Fibroblast of gingiva (primary cell): ENCODE measurements around the gene FMC1.
A peak's percentile ranks its signal among the peaks of the same experiment; 100 is the strongest.
"Not testable (repeated sequence)": the region's sequence is repeated elsewhere in the genome, so short reads cannot be mapped to it uniquely, and the experiment has no call there.

Experiments used
- DNase-seq: peaks from one replicate; pipeline ENCODE4 v3.0.0-alpha.2; 2011; ENCODE audit warnings: low read depth

FMC1 gene

DNA sequence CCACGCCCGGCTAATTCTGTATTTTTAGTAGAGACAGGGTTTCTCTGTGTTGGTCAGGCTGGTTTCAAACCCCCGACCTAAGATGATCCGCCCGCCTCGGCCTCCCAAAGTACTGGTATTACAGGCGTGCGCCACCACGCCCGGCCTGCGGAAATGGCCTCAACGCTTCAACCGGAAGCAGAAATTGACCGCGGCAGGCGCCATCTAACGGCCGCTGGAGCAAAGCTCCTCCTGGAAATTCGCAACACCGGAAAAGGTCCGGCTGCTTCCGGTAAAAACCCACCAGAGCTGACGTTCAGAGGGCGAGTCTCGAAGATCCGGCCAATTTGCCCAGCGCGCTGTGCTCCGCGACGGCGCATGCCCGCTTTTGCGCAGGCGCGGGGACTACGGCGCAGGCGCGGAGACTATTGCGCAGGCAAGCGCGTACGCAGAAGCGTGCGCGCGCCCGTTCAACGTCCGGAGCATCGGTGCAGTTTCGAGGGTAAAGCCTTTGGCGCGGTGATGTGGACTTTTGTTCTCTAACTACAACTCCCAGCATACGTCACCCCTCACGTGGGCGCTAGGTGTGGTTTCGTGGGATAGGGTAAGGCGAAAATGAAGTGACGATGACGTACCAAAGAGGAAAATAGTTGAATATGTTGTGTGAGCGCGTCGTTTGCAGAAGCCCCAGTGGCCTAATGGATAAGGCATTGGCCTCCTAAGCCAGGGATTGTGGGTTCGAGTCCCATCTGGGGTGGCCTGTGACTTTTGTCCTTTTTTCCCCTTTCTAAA, 915 bp upstream of the FMC1 start:
- peak; percentile 99 for DNase-seq

GRCh38 chr7:139340808-139341057, 404 bp upstream of the FMC1 start:
- DNase-seq, result peak; percentile 86

- DNase-seq, result no peak
Observed at GRCh38 chr7:139341776-139342226, 664 bp downstream of the FMC1 start.

DNA sequence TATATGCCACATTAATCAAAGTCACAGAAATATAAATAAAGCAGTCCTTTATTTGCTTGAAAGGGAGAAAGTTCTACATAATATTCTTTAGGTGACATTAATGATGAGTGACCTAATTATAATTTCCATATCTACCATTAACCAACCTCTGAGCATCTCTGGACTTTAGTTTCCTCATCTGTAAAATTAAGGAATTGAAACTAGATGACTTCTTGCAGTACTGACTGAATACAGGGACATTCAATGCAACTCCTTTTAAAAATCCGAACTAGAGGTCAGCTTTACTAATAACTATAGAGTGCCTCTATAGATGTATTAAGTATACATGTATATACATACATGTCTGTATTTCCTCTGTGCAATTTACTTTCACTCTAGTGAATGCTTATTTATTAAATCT, 3.9 kb downstream of the FMC1 start:
- no peak for DNase-seq

- DNase-seq, result no peak
Observed at GRCh38 chr7:139351027-139351426, 9.9 kb downstream of the FMC1 start.

GRCh38 chr7:139354729-139355128, 13.6 kb downstream of the FMC1 start:
- no peak for DNase-seq

DNA sequence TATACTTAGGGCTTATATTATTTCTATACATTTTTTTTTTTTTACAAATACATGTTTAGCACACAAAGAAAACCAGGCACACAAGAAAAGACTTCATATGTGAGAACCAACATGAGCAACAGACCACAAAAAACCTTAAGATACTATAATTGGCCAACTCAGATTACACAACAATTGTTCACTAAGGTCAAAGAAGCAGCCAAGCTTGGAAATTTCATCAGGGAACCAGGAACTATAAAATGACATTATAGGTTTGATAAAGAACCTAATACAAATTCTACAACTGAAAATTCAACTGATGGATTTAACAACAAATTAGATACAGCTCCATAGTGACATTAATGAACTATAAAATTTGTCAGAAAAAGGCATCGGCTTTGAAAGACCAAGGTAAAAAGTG, 14.2 kb downstream of the FMC1 start:
- DNase-seq, result peak; percentile 22

DNA sequence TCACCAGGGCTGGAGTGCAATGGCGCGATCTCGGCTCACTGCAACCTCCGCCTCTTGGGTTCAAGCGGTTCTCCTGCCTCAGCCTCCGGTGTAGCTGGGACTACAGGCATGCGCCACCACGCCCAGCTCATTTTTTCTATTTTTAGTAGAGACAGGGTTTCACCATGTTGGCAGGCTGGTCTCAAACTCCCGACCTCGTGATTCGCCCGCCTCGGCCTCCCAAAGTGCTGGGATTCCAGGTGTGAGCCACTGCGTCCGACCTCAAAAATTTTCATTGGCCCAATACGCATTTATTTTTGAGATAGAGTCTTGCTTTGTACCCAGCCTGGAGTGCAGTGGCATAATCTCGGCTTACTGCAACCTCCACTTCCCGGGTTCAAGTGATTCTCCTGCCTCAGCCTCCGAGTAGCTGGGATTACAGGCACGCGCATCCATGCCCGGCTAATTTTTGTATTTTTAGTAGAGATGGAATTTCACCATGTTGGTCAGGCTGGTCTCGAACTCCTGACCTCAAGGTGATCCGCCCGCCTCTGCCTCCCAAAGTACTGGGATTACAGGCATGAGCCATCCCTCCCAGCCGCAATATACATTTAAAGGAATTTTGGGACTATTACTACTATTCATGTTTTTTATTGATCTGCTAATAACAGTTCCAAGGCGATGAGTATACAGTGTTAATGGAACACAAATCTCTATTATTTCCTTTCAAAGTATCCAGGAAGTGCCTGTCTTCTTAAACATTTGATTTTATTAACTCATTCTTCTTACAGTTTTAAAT, 16.8 kb downstream of the FMC1 start:
- DNase-seq, result not testable (repeated sequence)

- DNase-seq, result peak; percentile 19
Observed at GRCh38 chr7:139358541-139359365, 17.6 kb downstream of the FMC1 start.

DNA sequence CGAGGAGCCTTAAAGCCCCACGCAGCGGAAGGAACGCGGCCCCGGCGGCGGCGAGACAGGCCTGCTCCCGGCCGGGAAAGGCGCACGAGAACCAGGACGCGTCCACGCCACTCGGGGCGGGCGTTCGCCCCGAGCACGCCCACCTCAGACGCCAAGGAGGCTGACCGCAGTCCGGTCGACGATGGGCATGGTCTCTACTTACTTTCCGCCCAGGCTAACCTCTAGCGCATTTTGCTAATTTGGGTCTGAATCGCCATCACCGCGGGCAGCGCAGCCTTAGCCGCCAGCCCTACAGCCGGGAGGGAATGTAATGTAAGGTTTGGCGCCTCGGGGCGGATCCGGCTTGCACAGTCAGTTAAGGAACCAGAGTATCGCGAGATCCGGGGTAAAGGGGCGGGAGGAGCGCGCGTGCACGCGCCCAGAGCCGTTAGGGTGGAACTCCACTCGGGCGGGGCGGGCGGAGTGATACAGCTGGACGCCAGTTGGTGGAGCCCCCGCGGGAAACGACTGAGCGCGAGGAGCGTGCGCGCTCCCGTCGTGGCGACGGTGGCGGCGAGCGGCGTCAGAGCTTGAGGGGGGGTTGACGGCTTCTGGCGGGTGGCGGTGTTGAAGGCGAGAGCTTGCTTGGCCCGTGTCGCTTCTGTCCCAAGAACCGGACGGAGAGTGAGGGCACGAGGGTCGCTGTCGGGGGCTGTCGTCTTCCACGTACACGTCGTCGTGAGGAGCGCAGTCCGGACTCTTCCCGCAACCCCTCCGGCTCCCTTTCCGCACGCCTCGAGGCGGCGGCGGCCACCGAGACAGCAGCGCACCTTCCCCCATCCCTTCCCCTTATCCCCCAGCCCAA, 18.5 kb downstream of the FMC1 start, which contains the start of gene LUC7L2:
LUC7L2 (plus strand) TSS at position 529 of the 844 bp plus-strand sequence. CDS start 368 bp downstream, outside the sequence.
- peak; percentile 98 for DNase-seq

- peak; percentile 91 for DNase-seq
Observed at GRCh38 chr7:139360210-139360947, 19.2 kb downstream of the FMC1 start.

- no peak for DNase-seq
Observed at GRCh38 chr7:139360948-139361307, 19.8 kb downstream of the FMC1 start.

DNA sequence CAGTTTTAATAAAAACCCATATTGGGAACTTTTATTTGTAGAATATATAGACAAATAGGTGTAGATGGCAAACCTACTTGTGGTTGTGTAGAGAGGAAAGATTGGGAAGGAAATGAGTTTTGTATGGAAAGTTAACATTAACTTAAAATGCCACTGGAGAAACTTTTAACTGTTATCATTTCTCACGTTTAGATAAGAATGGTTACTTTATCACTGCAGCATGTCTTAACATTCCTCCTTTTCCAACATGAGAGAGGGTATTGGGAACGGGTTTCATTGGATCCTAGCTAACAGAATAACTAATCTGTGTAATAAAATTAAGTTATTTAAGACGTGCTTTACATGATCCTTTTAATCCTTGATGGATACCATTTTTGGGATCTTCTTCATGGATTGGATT, 20.4 kb downstream of the FMC1 start:
- no peak for DNase-seq

DNA sequence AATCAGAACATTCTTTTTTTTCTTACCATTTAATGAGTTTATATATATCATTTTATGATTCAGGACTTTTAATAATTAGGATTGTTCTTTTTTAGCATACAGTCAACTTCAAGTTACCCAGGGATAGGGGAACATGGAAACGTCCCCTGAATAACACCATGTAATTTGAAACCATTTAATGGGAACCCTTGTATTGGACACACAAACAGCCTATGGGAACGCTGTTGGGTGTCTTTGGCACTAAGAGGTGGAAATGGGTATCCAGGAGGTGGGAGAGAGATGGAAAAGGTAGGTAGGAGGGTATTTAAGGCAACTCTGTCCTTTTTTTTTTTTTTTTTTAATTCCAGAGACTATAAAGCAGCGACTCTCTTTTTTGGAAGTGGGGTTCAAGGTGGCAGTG, 21.2 kb downstream of the FMC1 start:
- DNase-seq, result no peak

DNA sequence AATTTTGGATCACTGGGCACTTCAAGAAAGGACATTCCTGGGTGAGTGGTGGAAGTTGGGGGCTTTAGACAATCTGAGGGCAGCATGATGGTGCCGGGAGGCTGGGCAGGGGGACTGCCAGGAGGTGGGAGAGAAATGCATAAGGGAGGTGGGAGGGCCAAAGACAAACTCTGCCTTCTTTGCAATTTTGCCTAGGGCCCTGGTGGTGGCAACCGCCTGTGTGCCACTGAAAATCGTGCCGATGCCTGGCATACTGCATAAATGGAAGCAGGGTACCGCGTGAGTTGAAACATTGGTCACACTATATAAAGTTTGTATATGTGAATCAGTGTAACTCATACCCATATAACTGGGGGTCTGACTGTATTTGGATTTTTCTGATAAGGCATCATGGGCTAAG, 21.8 kb downstream of the FMC1 start:
- DNase-seq, result no peak

DNA sequence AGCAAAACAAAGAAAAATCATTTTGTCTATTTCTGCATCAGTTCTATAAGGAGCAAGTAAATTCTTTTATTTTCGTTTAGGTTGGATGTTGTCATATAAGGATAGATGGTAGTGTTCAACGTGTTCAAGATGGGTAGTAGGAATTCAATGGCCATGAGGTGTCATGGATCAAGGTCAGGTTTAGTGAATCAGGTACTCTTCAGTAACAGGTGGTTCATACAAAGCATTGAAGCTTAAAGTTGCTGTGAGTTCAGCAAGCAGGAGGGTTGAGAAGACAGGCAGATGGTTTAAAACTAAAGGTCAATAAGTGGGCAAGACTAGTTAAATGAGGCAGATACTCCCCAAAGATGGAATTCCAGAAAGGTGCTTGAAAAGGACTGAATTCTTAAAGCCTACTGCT, 24.2 kb downstream of the FMC1 start:
- DNase-seq, result no peak

DNA sequence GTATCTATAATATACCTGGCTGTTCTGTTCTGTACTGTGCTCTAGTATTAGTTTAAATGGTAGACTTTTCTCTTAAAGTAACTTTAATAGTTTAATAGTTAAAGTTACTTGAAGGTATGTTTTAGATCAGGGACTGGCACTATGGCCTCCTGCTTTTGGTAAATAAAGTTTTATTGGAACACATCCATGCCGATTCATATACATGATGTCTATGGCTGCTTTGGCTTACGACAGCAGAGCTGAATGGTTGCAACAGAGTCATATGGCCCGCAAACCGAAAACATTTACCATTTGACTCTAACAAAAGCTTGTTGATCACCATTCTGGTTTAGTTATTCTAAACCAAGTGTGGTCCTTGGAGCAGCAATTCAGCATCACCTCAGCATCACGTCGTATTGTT, 25.3 kb downstream of the FMC1 start:
- DNase-seq, result no peak

- DNase-seq, result no peak
Observed at GRCh38 chr7:139367438-139368155, 26.5 kb downstream of the FMC1 start.

DNA sequence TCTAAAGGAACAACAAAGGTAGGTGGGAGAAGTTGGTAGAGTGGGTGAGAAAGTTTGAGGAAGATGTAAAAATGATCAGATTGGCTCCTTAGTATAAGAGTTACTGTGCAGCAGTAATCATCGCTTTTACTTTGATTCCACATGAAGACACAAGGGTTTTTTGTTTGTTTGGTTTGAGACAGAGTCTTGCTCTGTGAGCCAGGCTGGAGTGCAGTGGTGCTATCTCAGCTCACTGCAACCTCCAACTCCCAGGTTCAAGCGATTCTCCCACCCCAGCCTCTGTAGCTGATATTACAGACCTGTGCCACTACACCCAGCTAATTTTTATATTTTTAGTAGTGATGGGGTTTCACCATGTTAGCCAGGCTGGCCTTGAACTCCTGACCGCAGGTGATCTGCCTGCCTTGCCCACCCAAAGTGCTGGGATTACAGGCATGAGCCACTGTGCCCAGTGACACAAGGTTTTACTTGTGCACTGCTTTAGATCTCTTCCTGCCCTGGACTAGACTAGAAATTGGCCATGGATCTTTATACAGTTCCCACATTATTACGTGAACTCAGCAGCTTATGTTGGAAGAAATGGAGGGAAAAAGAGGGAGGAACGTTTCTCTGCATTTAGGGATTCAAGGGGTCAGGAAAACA, 29.3 kb downstream of the FMC1 start:
- no peak for DNase-seq

- DNase-seq, result no peak
Observed at GRCh38 chr7:139370943-139371313, 29.8 kb downstream of the FMC1 start.
